Activated effector memory CD4-positive, alpha-beta T cell treated with anti-CD3 and anti-CD28 coated beads, Interleukin-2, amount 50 U/mL, for 16 hours (primary cell): ENCODE results near the gene TMEM250.

Source experiments
- DNase-seq: peaks from one replicate; pipeline ENCODE4 v3.0.0-alpha.2; 2020

TMEM250 gene

GRCh38 chr9:136131629-136132511 is 13.2 kb upstream of the TMEM250 start:
- no peak for DNase-seq

- no peak for DNase-seq
These were observed 10.5 kb upstream of the TMEM250 start for GRCh38 chr9:136129176-136129575.

- DNase-seq = no peak
These were observed 9.8 kb upstream of the TMEM250 start for GRCh38 chr9:136128436-136128835.

GRCh38 chr9:136127313-136127712 is 8.6 kb upstream of the TMEM250 start:
- no peak for DNase-seq

- DNase-seq = no peak
These were observed 6.5 kb upstream of the TMEM250 start for GRCh38 chr9:136124976-136125692.

- peak; percentile 93 for DNase-seq
These were observed 4.0 kb upstream of the TMEM250 start for GRCh38 chr9:136122425-136123383.

- no peak for DNase-seq
These were observed 3.1 kb upstream of the TMEM250 start for GRCh38 chr9:136121801-136122200.

- DNase-seq = no peak
These were observed 1.8 kb upstream of the TMEM250 start for GRCh38 chr9:136120438-136120844.

GRCh38 chr9:136119883-136120393 is 1.3 kb upstream of the TMEM250 start:
- DNase-seq = no peak

- no peak for DNase-seq
These were observed 597 bp upstream of the TMEM250 start for GRCh38 chr9:136119061-136119882.

GRCh38 chr9:136117916-136118319 is 757 bp downstream of the TMEM250 start:
- no peak for DNase-seq

- no peak for DNase-seq
These were observed 1.3 kb downstream of the TMEM250 start for GRCh38 chr9:136117291-136117915.

GRCh38 chr9:136116360-136117098 is 2.1 kb downstream of the TMEM250 start:
- no peak for DNase-seq

GRCh38 chr9:136115641-136116359 is 2.9 kb downstream of the TMEM250 start:
- no peak for DNase-seq

- DNase-seq = no peak
These were observed 3.5 kb downstream of the TMEM250 start for GRCh38 chr9:136115206-136115605.

GRCh38 chr9:136114610-136115009 is 4.1 kb downstream of the TMEM250 start:
- DNase-seq = no peak

GRCh38 chr9:136112541-136112940 is 6.1 kb downstream of the TMEM250 start:
- no peak for DNase-seq

- no peak for DNase-seq
These were observed 6.8 kb downstream of the TMEM250 start for GRCh38 chr9:136111910-136112309.

- DNase-seq = no peak
These were observed 7.5 kb downstream of the TMEM250 start for GRCh38 chr9:136111190-136111589.
